ENCODE results near the gene AGAP1.

Gene AGAP1

GRCh38 chr2:236117401-236117800 is 623.6 kb downstream of the AGAP1 start:
- no peaks in the 10 kb centered on the region for H3K36me3 ChIP-seq (ENCODE audit: control insufficient read depth, low read length)
- H4K20me1 ChIP-seq (ENCODE audit: control insufficient read depth, insufficient read depth, low read depth, low read length) = no peaks in the 10 kb centered on the region
- no peaks in the 10 kb centered on the region for H3K79me2 ChIP-seq (ENCODE audit: control insufficient read depth, low read length)
- H3K27ac ChIP-seq (ENCODE audit: low read depth, low read length) = no peak overlapping the region
- no peak overlapping the region for H3K4me3 ChIP-seq (ENCODE audit: low read length)
- no peaks in the 10 kb centered on the region for H3F3A ChIP-seq (ENCODE audit: control insufficient read depth, insufficient read depth)
- no peaks in the 10 kb centered on the region for H3K27me3 ChIP-seq (ENCODE audit: control insufficient read depth, low read length)
- no peaks in the 10 kb centered on the region for H3K4me1 ChIP-seq (ENCODE audit: control insufficient read depth, low read length)
- no peaks in the 10 kb centered on the region for H3K9me2 ChIP-seq (replicated peaks; ENCODE audit: control insufficient read depth, low read length)
- no peak for TF ChIP-seq EZH2phosphoT487 (IDR thresholded peaks at IDR 0.05; ENCODE audit: borderline replicate concordance, low read length)
- TF ChIP-seq, protein P1, sequence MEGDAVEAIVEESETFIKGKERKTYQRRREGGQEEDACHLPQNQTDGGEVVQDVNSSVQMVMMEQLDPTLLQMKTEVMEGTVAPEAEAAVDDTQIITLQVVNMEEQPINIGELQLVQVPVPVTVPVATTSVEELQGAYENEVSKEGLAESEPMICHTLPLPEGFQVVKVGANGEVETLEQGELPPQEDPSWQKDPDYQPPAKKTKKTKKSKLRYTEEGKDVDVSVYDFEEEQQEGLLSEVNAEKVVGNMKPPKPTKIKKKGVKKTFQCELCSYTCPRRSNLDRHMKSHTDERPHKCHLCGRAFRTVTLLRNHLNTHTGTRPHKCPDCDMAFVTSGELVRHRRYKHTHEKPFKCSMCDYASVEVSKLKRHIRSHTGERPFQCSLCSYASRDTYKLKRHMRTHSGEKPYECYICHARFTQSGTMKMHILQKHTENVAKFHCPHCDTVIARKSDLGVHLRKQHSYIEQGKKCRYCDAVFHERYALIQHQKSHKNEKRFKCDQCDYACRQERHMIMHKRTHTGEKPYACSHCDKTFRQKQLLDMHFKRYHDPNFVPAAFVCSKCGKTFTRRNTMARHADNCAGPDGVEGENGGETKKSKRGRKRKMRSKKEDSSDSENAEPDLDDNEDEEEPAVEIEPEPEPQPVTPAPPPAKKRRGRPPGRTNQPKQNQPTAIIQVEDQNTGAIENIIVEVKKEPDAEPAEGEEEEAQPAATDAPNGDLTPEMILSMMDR (IDR thresholded peaks at IDR 0.05; ENCODE audit: low read depth, low read length, poor library complexity, severe bottlenecking) = no peak
- H3K9me3 ChIP-seq (ENCODE audit: control insufficient read depth, insufficient read depth, low read length) = no peaks in the 10 kb centered on the region
- no peak overlapping the region for H3K4me2 ChIP-seq (ENCODE audit: low read length)

DNA sequence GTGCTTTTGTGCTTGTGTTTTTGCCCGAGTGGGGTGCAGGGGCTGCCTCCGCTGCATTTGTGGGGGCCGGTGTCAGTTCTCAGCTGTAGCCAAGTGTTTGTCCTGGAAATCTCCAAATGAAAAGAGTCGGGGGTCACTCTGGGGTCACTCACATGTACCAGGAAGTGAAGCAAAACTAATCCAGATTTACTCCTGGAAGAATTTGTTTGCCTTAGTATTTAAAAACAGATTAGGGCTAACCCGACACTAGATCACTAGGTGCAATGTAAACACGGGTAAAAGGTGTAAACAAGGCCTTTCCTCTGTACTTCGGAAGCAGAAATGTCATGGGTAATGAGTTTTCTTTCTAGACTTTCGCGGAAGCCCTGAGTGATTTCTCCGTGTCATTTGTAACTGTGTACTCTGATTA is 624.0 kb downstream of the AGAP1 start:
- H3K27ac ChIP-seq (ENCODE audit: low read depth, low read length) = no peak overlapping the region
- no peak overlapping the region for H3K4me2 ChIP-seq (ENCODE audit: low read length)
- no peaks in the 10 kb centered on the region for H4K20me1 ChIP-seq (ENCODE audit: control insufficient read depth, insufficient read depth, low read depth, low read length)
- H3K9me2 ChIP-seq (replicated peaks; ENCODE audit: control insufficient read depth, low read length) = no peaks in the 10 kb centered on the region
- no peaks in the 10 kb centered on the region for H3K27me3 ChIP-seq (ENCODE audit: control insufficient read depth, low read length)
- H3K9me3 ChIP-seq (ENCODE audit: control insufficient read depth, insufficient read depth, low read length) = no peaks in the 10 kb centered on the region
- TF ChIP-seq, protein P1 (IDR thresholded peaks at IDR 0.05; ENCODE audit: low read depth, low read length, poor library complexity, severe bottlenecking) = no peak
- TF ChIP-seq EZH2phosphoT487 (IDR thresholded peaks at IDR 0.05; ENCODE audit: borderline replicate concordance, low read length) = no peak
- H3F3A ChIP-seq (ENCODE audit: control insufficient read depth, insufficient read depth) = no peaks in the 10 kb centered on the region
- no peaks in the 10 kb centered on the region for H3K79me2 ChIP-seq (ENCODE audit: control insufficient read depth, low read length)
- no peak overlapping the region for H3K4me3 ChIP-seq (ENCODE audit: low read length)
- H3K36me3 ChIP-seq (ENCODE audit: control insufficient read depth, low read length) = no peaks in the 10 kb centered on the region
- no peaks in the 10 kb centered on the region for H3K4me1 ChIP-seq (ENCODE audit: control insufficient read depth, low read length)

GRCh38 chr2:236119003-236119402 is 625.2 kb downstream of the AGAP1 start:
- H3K9me3 ChIP-seq (ENCODE audit: control insufficient read depth, insufficient read depth, low read length) = no peaks in the 10 kb centered on the region
- H3K4me3 ChIP-seq (ENCODE audit: low read length) = no peak overlapping the region
- H3K36me3 ChIP-seq (ENCODE audit: control insufficient read depth, low read length) = no peaks in the 10 kb centered on the region
- no peaks in the 10 kb centered on the region for H3F3A ChIP-seq (ENCODE audit: control insufficient read depth, insufficient read depth)
- H3K27ac ChIP-seq (ENCODE audit: low read depth, low read length) = no peak overlapping the region
- H3K4me2 ChIP-seq (ENCODE audit: low read length) = no peak overlapping the region
- H3K79me2 ChIP-seq (ENCODE audit: control insufficient read depth, low read length) = no peaks in the 10 kb centered on the region
- no peaks in the 10 kb centered on the region for H4K20me1 ChIP-seq (ENCODE audit: control insufficient read depth, insufficient read depth, low read depth, low read length)
- no peaks in the 10 kb centered on the region for H3K4me1 ChIP-seq (ENCODE audit: control insufficient read depth, low read length)
- no peaks in the 10 kb centered on the region for H3K9me2 ChIP-seq (replicated peaks; ENCODE audit: control insufficient read depth, low read length)
- no peak for TF ChIP-seq EZH2phosphoT487 (IDR thresholded peaks at IDR 0.05; ENCODE audit: borderline replicate concordance, low read length)
- TF ChIP-seq, protein P1 (IDR thresholded peaks at IDR 0.05; ENCODE audit: low read depth, low read length, poor library complexity, severe bottlenecking) = no peak
- no peaks in the 10 kb centered on the region for H3K27me3 ChIP-seq (ENCODE audit: control insufficient read depth, low read length)

DNA sequence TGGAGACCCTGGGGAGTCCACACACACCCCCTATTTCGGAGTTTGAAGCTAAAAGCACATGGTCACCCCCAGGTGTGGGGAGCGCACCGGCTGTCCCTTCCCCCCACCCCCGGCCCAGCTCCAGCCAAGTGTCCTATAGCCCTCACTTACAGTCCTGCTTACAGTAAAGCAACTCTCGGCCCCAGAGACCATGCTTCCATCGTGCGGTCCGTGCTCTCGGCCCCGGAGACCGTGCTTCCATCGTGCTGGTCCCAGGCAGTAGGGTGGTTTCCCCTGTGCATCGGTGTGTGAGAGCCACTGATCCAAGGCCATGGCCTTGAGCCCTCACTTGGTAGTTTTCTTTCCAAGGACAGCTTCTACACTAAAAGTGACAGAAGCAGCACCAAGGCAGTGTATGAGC is 625.6 kb downstream of the AGAP1 start:
- Histone ChIP-seq H3K9me2 (replicated peaks; ENCODE audit: control insufficient read depth, low read length) (no peaks in the 10 kb centered on the region), H3K27me3 (ENCODE audit: control insufficient read depth, low read length) (no peaks in the 10 kb centered on the region), H3K36me3 (ENCODE audit: control insufficient read depth, low read length) (no peaks in the 10 kb centered on the region), H3K4me3 (ENCODE audit: low read length) (no peak overlapping the region), H3K4me1 (ENCODE audit: control insufficient read depth, low read length) (no peaks in the 10 kb centered on the region), H4K20me1 (ENCODE audit: control insufficient read depth, insufficient read depth, low read depth, low read length) (no peaks in the 10 kb centered on the region), H3K27ac (ENCODE audit: low read depth, low read length) (no peak overlapping the region), H3F3A (ENCODE audit: control insufficient read depth, insufficient read depth) (no peaks in the 10 kb centered on the region), H3K79me2 (ENCODE audit: control insufficient read depth, low read length) (no peaks in the 10 kb centered on the region), H3K4me2 (ENCODE audit: low read length) (no peak overlapping the region), H3K9me3 (ENCODE audit: control insufficient read depth, insufficient read depth, low read length) (no peaks in the 10 kb centered on the region)
- TF ChIP-seq, protein P1 (IDR thresholded peaks at IDR 0.05; ENCODE audit: low read depth, low read length, poor library complexity, severe bottlenecking) = no peak
- no peak for TF ChIP-seq EZH2phosphoT487 (IDR thresholded peaks at IDR 0.05; ENCODE audit: borderline replicate concordance, low read length)

Data from DOHH2 (cell line).